ENCODE results near the gene NTRK3.

The NTRK3 gene

GRCh38 chr15:88256279-88257230 lies at the start of gene NTRK3:
TSS of gene NTRK3 (minus strand) at chr15:88256739. CDS start at chr15:88256153, 586 bp downstream.
- peak; percentile 5 for DNase-seq (ENCODE audit: low spot score)

- DNase-seq (ENCODE audit: low spot score), result no peak
Observed at GRCh38 chr15:88303395-88303794, 46.9 kb upstream of the NTRK3 start.

- no peak for DNase-seq (ENCODE audit: low spot score)
Observed at GRCh38 chr15:88302373-88302772, 45.8 kb upstream of the NTRK3 start.

- no peak for DNase-seq (ENCODE audit: low spot score)
Observed at GRCh38 chr15:88301311-88301710, 44.8 kb upstream of the NTRK3 start.

GRCh38 chr15:88300861-88301260 lies 44.3 kb upstream of the NTRK3 start:
- DNase-seq (ENCODE audit: low spot score), result no peak

- DNase-seq (ENCODE audit: low spot score), result no peak
Observed at GRCh38 chr15:88300089-88300488, 43.5 kb upstream of the NTRK3 start.

GRCh38 chr15:88299497-88299896 lies 43.0 kb upstream of the NTRK3 start:
- DNase-seq (ENCODE audit: low spot score), result no peak

- DNase-seq (ENCODE audit: low spot score), result no peak
Observed at GRCh38 chr15:88288661-88289060, 32.1 kb upstream of the NTRK3 start.

GRCh38 chr15:88288206-88288605 lies 31.7 kb upstream of the NTRK3 start:
- no peak for DNase-seq (ENCODE audit: low spot score)

- no peak for DNase-seq (ENCODE audit: low spot score)
Observed at GRCh38 chr15:88284318-88284998, 27.9 kb upstream of the NTRK3 start.

GRCh38 chr15:88282614-88283013 lies 26.1 kb upstream of the NTRK3 start:
- DNase-seq (ENCODE audit: low spot score), result no peak

- DNase-seq (ENCODE audit: low spot score), result no peak
Observed at GRCh38 chr15:88276821-88277410, 20.4 kb upstream of the NTRK3 start.

GRCh38 chr15:88275804-88276203 lies 19.3 kb upstream of the NTRK3 start:
- no peak for DNase-seq (ENCODE audit: low spot score)

GRCh38 chr15:88274553-88275460 lies 18.3 kb upstream of the NTRK3 start:
- DNase-seq (ENCODE audit: low spot score), result peak; percentile 71

GRCh38 chr15:88272421-88272820 lies 15.9 kb upstream of the NTRK3 start:
- DNase-seq (ENCODE audit: low spot score), result no peak

GRCh38 chr15:88269356-88270062 lies 13.0 kb upstream of the NTRK3 start:
- DNase-seq (ENCODE audit: low spot score), result no peak

- no peak for DNase-seq (ENCODE audit: low spot score)
Observed at GRCh38 chr15:88267720-88268119, 11.2 kb upstream of the NTRK3 start.

GRCh38 chr15:88266170-88266569 lies 9.6 kb upstream of the NTRK3 start:
- no peak for DNase-seq (ENCODE audit: low spot score)

GRCh38 chr15:88264622-88265021 lies 8.1 kb upstream of the NTRK3 start:
- no peak for DNase-seq (ENCODE audit: low spot score)

GRCh38 chr15:88262064-88262463 lies 5.5 kb upstream of the NTRK3 start:
- no peak for DNase-seq (ENCODE audit: low spot score)

GRCh38 chr15:88258093-88258641 lies 1.6 kb upstream of the NTRK3 start:
- DNase-seq (ENCODE audit: low spot score), result no peak
